Measurements from ENCODE around the gene LIN37. TPM values are rescaled to one million over a fixed set of nuclear protein-coding genes. Genes with fewer than 3 reads are reported as not detected.

Gene LIN37
- total and polyA plus RNA-seq, 2 of the 13 experiments (the other 11 are each of a cell fraction or from before 2014, with no cell fraction given) = 6.3 to 8.7 TPM

DNA sequence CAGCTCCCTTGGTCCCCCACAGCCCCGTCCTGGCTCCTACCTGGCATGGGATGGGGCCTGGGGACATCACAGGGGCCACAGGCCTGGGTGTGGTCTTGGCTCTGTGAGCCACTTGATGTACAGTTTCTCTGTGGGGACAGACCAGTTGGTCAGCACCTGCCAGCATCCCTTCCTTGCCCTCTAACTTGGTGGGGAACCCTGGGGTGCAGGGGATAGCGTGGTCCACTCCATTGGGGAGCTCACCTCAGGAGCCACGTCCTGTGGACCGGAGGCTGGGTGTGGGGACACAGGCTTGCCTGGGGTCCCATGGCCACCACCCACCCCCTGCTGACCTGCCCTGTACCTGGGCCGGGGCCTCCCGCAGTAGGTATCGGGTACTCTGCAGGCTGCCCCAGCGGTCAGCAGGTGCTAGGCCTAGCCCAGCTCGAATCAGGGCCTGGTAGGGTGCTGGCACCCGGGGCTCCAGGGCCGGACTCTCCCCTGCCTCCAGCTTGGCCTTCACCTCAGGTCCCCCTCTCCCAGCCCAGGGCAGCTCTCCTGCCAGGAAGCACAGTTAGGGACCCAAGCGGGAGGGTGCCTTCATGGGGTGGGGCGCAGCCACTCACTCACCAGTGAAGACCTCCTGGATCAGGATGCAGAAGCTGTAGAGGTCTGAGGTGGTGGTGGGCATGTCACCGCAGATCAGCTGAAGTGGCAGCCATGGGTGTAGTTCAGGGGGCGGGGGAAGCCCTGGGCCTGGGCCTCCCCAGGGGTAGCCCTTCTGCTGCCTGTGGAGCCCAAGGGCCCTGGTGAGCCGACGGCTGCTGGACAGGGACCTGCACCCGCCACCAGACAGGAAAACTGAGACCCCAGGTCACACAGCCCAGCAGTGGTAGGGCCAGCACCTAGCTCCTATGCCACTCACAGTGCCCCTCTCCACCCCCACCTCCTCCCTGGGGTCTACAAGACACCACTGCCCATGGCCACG lies 41.9 kb downstream of the LIN37 start:
- Histone ChIP-seq H3K9ac (ENCODE audit: insufficient read depth, low read depth, low read length) (no peak overlapping the region), H3K4me1 (ENCODE audit: insufficient read depth, low read length) (peaks cover 44% of the 10 kb centered on the region), H4K20me1 (ENCODE audit: insufficient read depth, low read length) (no peaks in the 10 kb centered on the region), H3K4me3 (replicated peaks in 1 of 3; ENCODE audit: insufficient read depth in 1 of 3, low read depth in 2 of 3, low read length in 3 of 3) (peak overlapping the region in 1 of 3 experiments; percentile 34; a peak in 1 of 6 replicates), H3K9me3 (ENCODE audit: low read length) (no peaks in the 10 kb centered on the region), H3K36me3 (replicated peaks in 1 of 2; ENCODE audit: control insufficient read depth in 1 of 2, insufficient read depth in 2 of 2, low read length in 2 of 2) (no peaks in the 10 kb centered on the region), H3K27me3 (ENCODE audit: control insufficient read depth in 1 of 2, insufficient read depth in 2 of 2, low read length in 2 of 2) (peaks cover 0 to 4% of the 10 kb centered on the region in 2 experiments; a peak in 3 of 5 replicates), H3K79me2 (ENCODE audit: insufficient read depth, low read length) (no peaks in the 10 kb centered on the region), H3K4me2 (ENCODE audit: low read depth, low read length) (peak overlapping the region; percentile 61), H2AFZ (ENCODE audit: low read length) (no peak overlapping the region), H3K27ac (ENCODE audit: extremely low read length, insufficient read depth, low read length) (no peak overlapping the region)
- no TSS peak for BruUV-seq (replicated peaks)
- intact Hi-C loops (cut with micrococcal nuclease; ENCODE audit: unreplicated experiment) = no loop called here
- CTCF ChIA-PET (ENCODE audit: low intra/inter-chr PET ratio, low total read pairs) = no interaction called here
- POLR2A ChIA-PET = interaction anchor here (0.9 to 1.6 kb wide), 7 partner anchors 22 to 152 kb away, joined by 3 to 6 read pairs (median 3); partner anchors contain the start of genes LIN37, PRODH2 and PSENEN
- no peak for FAIRE-seq
- in situ Hi-C loops (cut with HindIII; ENCODE audit: extremely low pct_ligation_motif_present, low pct_unique_long_range_greater_than_20kb) = no loop called here
- DNase-seq (ENCODE audit: low spot score) = no peak
- ATAC-seq = peak; percentile 2
- WGBS (ENCODE audit: low lambda C conversion rate) = 82% methylated on average over 5 of the region's 19 CpGs
- TF ChIP-seq, protein P1, sequence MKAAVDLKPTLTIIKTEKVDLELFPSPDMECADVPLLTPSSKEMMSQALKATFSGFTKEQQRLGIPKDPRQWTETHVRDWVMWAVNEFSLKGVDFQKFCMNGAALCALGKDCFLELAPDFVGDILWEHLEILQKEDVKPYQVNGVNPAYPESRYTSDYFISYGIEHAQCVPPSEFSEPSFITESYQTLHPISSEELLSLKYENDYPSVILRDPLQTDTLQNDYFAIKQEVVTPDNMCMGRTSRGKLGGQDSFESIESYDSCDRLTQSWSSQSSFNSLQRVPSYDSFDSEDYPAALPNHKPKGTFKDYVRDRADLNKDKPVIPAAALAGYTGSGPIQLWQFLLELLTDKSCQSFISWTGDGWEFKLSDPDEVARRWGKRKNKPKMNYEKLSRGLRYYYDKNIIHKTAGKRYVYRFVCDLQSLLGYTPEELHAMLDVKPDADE (CRISPR knock-in tag; IDR thresholded peaks at IDR 0.05) = no peak
- TF ChIP-seq ZNF768 (CRISPR knock-in tag; IDR thresholded peaks at IDR 0.05) (no peak), SRSF4 (IDR thresholded peaks at IDR 0.05; ENCODE audit: low read depth, low read length, poor library complexity, severe bottlenecking) (no peak), ATF1 (CRISPR knock-in tag; IDR thresholded peaks at IDR 0.05) (no peak), ZFP41 (CRISPR knock-in tag; IDR thresholded peaks at IDR 0.05; ENCODE audit: borderline replicate concordance) (no peak), ZNF674 (CRISPR knock-in tag; IDR thresholded peaks at IDR 0.05; ENCODE audit: low read depth) (no peak), NRL (CRISPR knock-in tag; IDR thresholded peaks at IDR 0.05; ENCODE audit: borderline replicate concordance) (0 out of 2 replicates have a peak, but pooled peaks have one; percentile 14), ZNF17 (CRISPR knock-in tag; IDR thresholded peaks at IDR 0.05) (no peak), ZNF232 (CRISPR knock-in tag; IDR thresholded peaks at IDR 0.05; ENCODE audit: borderline replicate concordance) (no peak), HNRNPL (IDR thresholded peaks at IDR 0.05; ENCODE audit: low read depth, low read length) (peak; percentile 3; the same call in 1 of the 2 replicates), HMG20A (CRISPR knock-in tag; IDR thresholded peaks at IDR 0.05; ENCODE audit: borderline replicate concordance) (no peak), AGO2 (optimal IDR thresholded peaks at IDR 0.05; ENCODE audit: low read depth, low read length) (peak; percentile 7)
- TF ChIP-seq, protein P2, sequence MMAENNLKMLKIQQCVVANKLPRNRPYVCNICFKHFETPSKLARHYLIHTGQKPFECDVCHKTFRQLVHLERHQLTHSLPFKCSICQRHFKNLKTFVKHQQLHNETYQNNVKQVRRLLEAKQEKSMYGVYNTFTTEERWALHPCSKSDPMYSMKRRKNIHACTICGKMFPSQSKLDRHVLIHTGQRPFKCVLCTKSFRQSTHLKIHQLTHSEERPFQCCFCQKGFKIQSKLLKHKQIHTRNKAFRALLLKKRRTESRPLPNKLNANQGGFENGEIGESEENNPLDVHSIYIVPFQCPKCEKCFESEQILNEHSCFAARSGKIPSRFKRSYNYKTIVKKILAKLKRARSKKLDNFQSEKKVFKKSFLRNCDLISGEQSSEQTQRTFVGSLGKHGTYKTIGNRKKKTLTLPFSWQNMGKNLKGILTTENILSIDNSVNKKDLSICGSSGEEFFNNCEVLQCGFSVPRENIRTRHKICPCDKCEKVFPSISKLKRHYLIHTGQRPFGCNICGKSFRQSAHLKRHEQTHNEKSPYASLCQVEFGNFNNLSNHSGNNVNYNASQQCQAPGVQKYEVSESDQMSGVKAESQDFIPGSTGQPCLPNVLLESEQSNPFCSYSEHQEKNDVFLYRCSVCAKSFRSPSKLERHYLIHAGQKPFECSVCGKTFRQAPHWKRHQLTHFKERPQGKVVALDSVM (CRISPR knock-in tag; IDR thresholded peaks at IDR 0.05) = no peak
